Esophagus muscularis mucosa (tissue), 4 donors: ENCODE measurements around the gene EFCAB7. TPM values are rescaled to one million over a fixed set of nuclear protein-coding genes. Genes with fewer than 3 reads are reported as not detected.
A peak's percentile ranks its signal among the peaks of the same experiment; 100 is the strongest.

Source experiments
- DNase-seq: peaks from one replicate; pipeline ENCODE4 v3.0.0-alpha.2; 2017; ENCODE audit errors: extremely low spot score
- H3K27ac ChIP-seq, 4 donors: fragments of 200-600 bp; sonication (generic); replicated peaks in 1 of 4; 1 replicate in 3 of 4; 2 replicates in 1 of 4; pipeline ENCODE4 v1.5.1; 2016 to 2019; ENCODE audit warnings: mild to moderate bottlenecking in 1 of 4
- H3K27me3 ChIP-seq, 4 donors: fragments of 200-600 bp; sonication (generic); one replicate each; pipeline versions ENCODE4 v1.5.1 to v1.6.0; 2016 to 2019
- H3K36me3 ChIP-seq, 4 donors: fragments of 200-600 bp; sonication (generic); one replicate each; pipeline ENCODE4 v1.5.1; 2016 to 2019
- H3K4me1 ChIP-seq, 4 donors: fragments of 200-600 bp; sonication (generic); one replicate each; pipeline ENCODE4 v1.5.1; 2016 to 2019
- H3K4me3 ChIP-seq, 4 donors: fragments of 200-600 bp; sonication (generic); 1 replicate in 2 of 4; 2 replicates in 2 of 4; pipeline ENCODE4 v1.5.1; 2016 to 2019; ENCODE audit warnings: mild to moderate bottlenecking in 4 of 4, moderate library complexity in 1 of 4
- H3K9me3 ChIP-seq, 4 donors: fragments of 200-600 bp; sonication (generic); 1 replicate in 3 of 4; 2 replicates in 1 of 4; pipeline ENCODE4 v1.5.1; 2016 to 2019
- CTCF ChIP-seq, 3 experiments: fragments of 200-600 bp in 2 of 3; fragments of 450-650 bp in 1 of 3; sonication (generic) in 2 of 3; IDR thresholded peaks; one replicate each; pipeline ENCODE4 v1.5.1; 2017 to 2019; ENCODE audit warnings: antibody characterized with exemption in 3 of 3, mild to moderate bottlenecking in 2 of 3, moderate library complexity in 1 of 3
- EP300 ChIP-seq: sonication (generic); formaldehyde crosslinking; IDR thresholded peaks from one replicate; pipeline ENCODE4 v1.6.1; 2017; ENCODE audit warnings: antibody characterized with exemption
- POLR2A ChIP-seq: fragments of 450-650 bp; IDR thresholded peaks from one replicate; pipeline ENCODE4 v1.6.1; 2017; ENCODE audit warnings: antibody characterized with exemption, moderate library complexity, mild to moderate bottlenecking, low read depth
- POLR2AphosphoS5 ChIP-seq, 2 donors: sonication (generic); formaldehyde crosslinking; IDR thresholded peaks; one replicate each; pipeline ENCODE4 v1.6.1; 2017; ENCODE audit warnings: antibody characterized with exemption in 2 of 2
- WGBS: methylation state at CpG from one replicate; pipeline ENCODE4 v1.1.5; 2018; 5-methylcytosine and 5-hydroxymethylcytosine counted together
- intact Hi-C: fragments of 100-400 bp; cut with DNase I; formaldehyde crosslinking; loops from one replicate; pipeline ENCODE4 v1.15.1; 2023
- total RNA-seq, 4 donors: library from RNA; depleted of rRNA; stranded (reverse); fragments of >200 nt; gene quantifications; one replicate each; pipeline versions ENCODE4 v1.1.0 to v1.2.1, GENCODE V29; 2016

Gene EFCAB7
- total RNA-seq, 4 donors from 2014 or later = 5.1 to 17.9 (median 6.9) TPM

GRCh38 chr1:63602629-63603028 lies 79.3 kb downstream of the EFCAB7 start:
- H3K36me3 ChIP-seq = no peaks in the 10 kb centered on the region
- peak; percentile 75 for DNase-seq
- H3K27me3 ChIP-seq = no peaks in the 10 kb centered on the region
- 76% methylated on average over 5 of the region's 5 CpGs for WGBS
- intact Hi-C loops = no loop called here
- TF ChIP-seq POLR2AphosphoS5 (IDR thresholded peaks at IDR 0.05) = no peak
- no peak for TF ChIP-seq CTCF (IDR thresholded peaks at IDR 0.05)
- TF ChIP-seq EP300 = no peak
- TF ChIP-seq POLR2A = no peak
- no peak overlapping the region for H3K27ac ChIP-seq
- no peak overlapping the region for H3K4me3 ChIP-seq
- H3K4me1 ChIP-seq = peaks cover 0 to 14% (median 0%) of the 10 kb centered on the region in 4 donors
- H3K9me3 ChIP-seq = no peaks in the 10 kb centered on the region

GRCh38 chr1:63603810-63604209 lies 80.5 kb downstream of the EFCAB7 start:
- intact Hi-C loops = no loop called here
- WGBS = 90% methylated on average over 3 of the region's 3 CpGs
- no peaks in the 10 kb centered on the region for H3K27me3 ChIP-seq

GRCh38 chr1:63607322-63607721 lies 84.0 kb downstream of the EFCAB7 start:
- no peak for TF ChIP-seq POLR2AphosphoS5 (IDR thresholded peaks at IDR 0.05)
- no peak for TF ChIP-seq CTCF (IDR thresholded peaks at IDR 0.05)
- no peak for TF ChIP-seq EP300
- TF ChIP-seq POLR2A = no peak
- DNase-seq = no peak
- no peaks in the 10 kb centered on the region for H3K36me3 ChIP-seq
- H3K9me3 ChIP-seq = no peaks in the 10 kb centered on the region
- peaks cover 0 to 18% (median 0%) of the 10 kb centered on the region in 4 donors for H3K4me1 ChIP-seq
- WGBS = 96% methylated on average over 7 of the region's 7 CpGs
- H3K4me3 ChIP-seq = no peak overlapping the region
- no peaks in the 10 kb centered on the region for H3K27me3 ChIP-seq
- intact Hi-C loops = no loop called here
- H3K27ac ChIP-seq = no peak overlapping the region

More at GRCh38 chr1:63603810-63604209, 80.5 kb downstream of the EFCAB7 start:
- no peaks in the 10 kb centered on the region for H3K9me3 ChIP-seq
- H3K27ac ChIP-seq = no peak overlapping the region
- peaks cover 0 to 14% (median 0%) of the 10 kb centered on the region in 4 donors for H3K4me1 ChIP-seq
- H3K4me3 ChIP-seq = no peak overlapping the region
- H3K36me3 ChIP-seq = no peaks in the 10 kb centered on the region
- TF ChIP-seq EP300 = no peak
- no peak for TF ChIP-seq POLR2A
- no peak for TF ChIP-seq CTCF (IDR thresholded peaks at IDR 0.05)
- no peak for TF ChIP-seq POLR2AphosphoS5 (IDR thresholded peaks at IDR 0.05)
- no peak for DNase-seq

GRCh38 chr1:63611231-63611630 lies 87.9 kb downstream of the EFCAB7 start:
- intact Hi-C loops = no loop called here

More at GRCh38 chr1:63611231-63611630, 87.9 kb downstream of the EFCAB7 start:
- H3K27ac ChIP-seq = no peak overlapping the region
- H3K4me3 ChIP-seq = no peak overlapping the region
- no peaks in the 10 kb centered on the region for H3K27me3 ChIP-seq
- H3K9me3 ChIP-seq = no peaks in the 10 kb centered on the region
- H3K36me3 ChIP-seq = no peaks in the 10 kb centered on the region
- WGBS = 93% methylated on average over 3 of the region's 3 CpGs
- DNase-seq = no peak
- TF ChIP-seq POLR2AphosphoS5 (IDR thresholded peaks at IDR 0.05) (no peak), CTCF (IDR thresholded peaks at IDR 0.05) (no peak), POLR2A (no peak), EP300 (no peak)
- peaks cover 0 to 24% (median 2%) of the 10 kb centered on the region in 4 donors for H3K4me1 ChIP-seq
